ENCODE results near the gene BTBD16. TPM values are rescaled to one million over a fixed set of nuclear protein-coding genes. Genes with fewer than 3 reads are reported as not detected.

The BTBD16 gene
- total RNA-seq, 4 donors from 2014 or later: 0.85 to 10.2 (median 5.1) TPM

DNA sequence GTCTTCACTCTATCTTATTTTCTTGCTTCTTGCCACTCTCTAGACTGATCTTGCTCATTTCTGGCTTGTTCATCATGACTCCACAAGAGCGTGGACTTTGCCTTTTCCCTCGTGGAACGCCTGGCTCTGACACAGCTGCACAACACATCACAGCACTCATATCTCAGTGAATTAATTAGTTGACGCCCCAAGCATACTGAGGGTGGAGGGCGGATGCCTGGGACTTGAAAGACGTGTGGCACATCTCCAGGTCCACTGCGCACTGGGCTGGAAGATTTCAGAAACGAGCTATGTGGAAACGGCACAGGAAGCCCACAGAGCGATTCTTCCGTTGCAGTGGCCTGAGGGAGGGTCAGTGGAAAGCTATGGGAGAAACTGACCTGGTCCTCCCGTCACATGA lies 79.8 kb downstream of the BTBD16 start:
- peaks cover 16% of the 10 kb centered on the region for H3K4me1 ChIP-seq
- TF ChIP-seq EP300 (IDR thresholded peaks at IDR 0.05): no peak
- TF ChIP-seq POLR2A (IDR thresholded peaks at IDR 0.05): no peak
- TF ChIP-seq, protein P1, sequence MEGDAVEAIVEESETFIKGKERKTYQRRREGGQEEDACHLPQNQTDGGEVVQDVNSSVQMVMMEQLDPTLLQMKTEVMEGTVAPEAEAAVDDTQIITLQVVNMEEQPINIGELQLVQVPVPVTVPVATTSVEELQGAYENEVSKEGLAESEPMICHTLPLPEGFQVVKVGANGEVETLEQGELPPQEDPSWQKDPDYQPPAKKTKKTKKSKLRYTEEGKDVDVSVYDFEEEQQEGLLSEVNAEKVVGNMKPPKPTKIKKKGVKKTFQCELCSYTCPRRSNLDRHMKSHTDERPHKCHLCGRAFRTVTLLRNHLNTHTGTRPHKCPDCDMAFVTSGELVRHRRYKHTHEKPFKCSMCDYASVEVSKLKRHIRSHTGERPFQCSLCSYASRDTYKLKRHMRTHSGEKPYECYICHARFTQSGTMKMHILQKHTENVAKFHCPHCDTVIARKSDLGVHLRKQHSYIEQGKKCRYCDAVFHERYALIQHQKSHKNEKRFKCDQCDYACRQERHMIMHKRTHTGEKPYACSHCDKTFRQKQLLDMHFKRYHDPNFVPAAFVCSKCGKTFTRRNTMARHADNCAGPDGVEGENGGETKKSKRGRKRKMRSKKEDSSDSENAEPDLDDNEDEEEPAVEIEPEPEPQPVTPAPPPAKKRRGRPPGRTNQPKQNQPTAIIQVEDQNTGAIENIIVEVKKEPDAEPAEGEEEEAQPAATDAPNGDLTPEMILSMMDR (IDR thresholded peaks at IDR 0.05): no peak
- no peak for TF ChIP-seq POLR2AphosphoS5 (IDR thresholded peaks at IDR 0.05)
- peak overlapping the region; percentile 72 for H3K27ac ChIP-seq
- H3K9me3 ChIP-seq: no peaks in the 10 kb centered on the region
- H3K4me3 ChIP-seq: no peak overlapping the region
- H3K27me3 ChIP-seq: no peaks in the 10 kb centered on the region
- no peak for DNase-seq (ENCODE audit: low spot score in 2 of 2)
- no peaks in the 10 kb centered on the region for H3K36me3 ChIP-seq
- 45% methylated on average over 12 of the region's 12 CpGs for WGBS

DNA sequence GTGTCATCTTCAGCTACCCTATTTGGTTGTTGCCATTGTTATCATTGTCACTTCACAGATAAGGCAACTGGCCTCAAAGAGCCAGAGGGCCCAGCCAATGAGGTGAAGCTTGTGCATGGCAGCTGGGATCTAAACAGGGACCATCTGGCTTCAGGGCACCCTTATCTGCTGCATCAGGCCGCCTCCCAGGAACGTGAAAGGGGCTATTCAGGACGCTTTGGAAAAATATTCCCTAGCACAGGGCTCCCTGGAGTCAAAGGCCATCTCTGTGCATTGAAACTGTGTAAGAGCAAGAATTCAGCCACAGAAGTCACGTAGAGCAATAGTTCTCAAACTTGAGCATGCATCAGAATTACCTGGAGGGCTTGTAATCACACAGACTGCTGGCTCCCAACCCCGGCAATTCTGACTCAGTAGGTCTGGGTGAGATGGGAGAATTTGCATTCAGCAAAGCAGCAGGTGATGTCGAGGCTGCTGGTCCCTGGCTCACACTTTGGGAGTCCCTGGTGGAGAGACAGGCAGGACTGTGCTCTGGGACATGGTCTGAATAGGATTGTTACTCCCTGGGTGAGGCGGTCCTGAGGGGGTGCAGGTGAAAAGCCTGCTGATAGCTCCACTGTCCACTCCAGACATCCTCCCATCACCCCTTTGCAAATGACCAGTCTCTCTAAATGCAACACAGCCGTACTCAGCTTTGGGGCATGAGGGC lies 81.9 kb downstream of the BTBD16 start:
- Histone ChIP-seq H3K9me3 (no peaks in the 10 kb centered on the region), H3K27ac (no peak overlapping the region), H3K27me3 (no peaks in the 10 kb centered on the region), H3K4me1 (peaks cover 9% of the 10 kb centered on the region), H3K36me3 (no peaks in the 10 kb centered on the region), H3K4me3 (no peak overlapping the region)
- no peak for TF ChIP-seq EP300 (IDR thresholded peaks at IDR 0.05)
- no peak for TF ChIP-seq POLR2A (IDR thresholded peaks at IDR 0.05)
- TF ChIP-seq, protein P1 (IDR thresholded peaks at IDR 0.05): no peak
- TF ChIP-seq POLR2AphosphoS5 (IDR thresholded peaks at IDR 0.05): no peak
- WGBS: 59% methylated on average over 8 of the region's 8 CpGs
- peak in 1 of 2 donors; percentile 48 for DNase-seq (ENCODE audit: low spot score in 2 of 2)

DNA sequence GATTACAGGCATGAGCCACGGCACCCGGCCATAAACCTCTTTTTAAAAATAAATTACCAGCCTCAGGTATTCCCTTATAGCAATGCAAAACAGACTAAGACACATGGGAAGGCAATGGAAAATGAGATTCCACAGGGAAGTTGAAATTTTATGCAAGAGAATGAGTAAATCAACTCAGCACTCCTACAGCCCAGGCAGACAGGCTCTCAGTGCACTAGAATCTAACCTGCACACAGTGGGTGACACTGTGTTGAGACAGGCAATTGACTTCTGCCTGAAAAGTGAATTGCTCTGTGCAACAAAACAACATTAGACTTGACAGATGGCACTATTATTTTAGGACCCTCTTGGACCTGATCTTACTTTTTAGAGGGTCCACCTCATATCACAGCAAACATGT lies 83.3 kb downstream of the BTBD16 start:
- H3K4me3 ChIP-seq: no peak overlapping the region
- no peaks in the 10 kb centered on the region for H3K36me3 ChIP-seq
- peaks cover 9% of the 10 kb centered on the region for H3K4me1 ChIP-seq
- no peak for TF ChIP-seq POLR2AphosphoS5 (IDR thresholded peaks at IDR 0.05)
- WGBS: 78% methylated on average over 2 of the region's 2 CpGs
- no peak overlapping the region for H3K27ac ChIP-seq
- H3K27me3 ChIP-seq: no peaks in the 10 kb centered on the region
- DNase-seq (ENCODE audit: low spot score in 2 of 2): no peak
- H3K9me3 ChIP-seq: no peaks in the 10 kb centered on the region

DNA sequence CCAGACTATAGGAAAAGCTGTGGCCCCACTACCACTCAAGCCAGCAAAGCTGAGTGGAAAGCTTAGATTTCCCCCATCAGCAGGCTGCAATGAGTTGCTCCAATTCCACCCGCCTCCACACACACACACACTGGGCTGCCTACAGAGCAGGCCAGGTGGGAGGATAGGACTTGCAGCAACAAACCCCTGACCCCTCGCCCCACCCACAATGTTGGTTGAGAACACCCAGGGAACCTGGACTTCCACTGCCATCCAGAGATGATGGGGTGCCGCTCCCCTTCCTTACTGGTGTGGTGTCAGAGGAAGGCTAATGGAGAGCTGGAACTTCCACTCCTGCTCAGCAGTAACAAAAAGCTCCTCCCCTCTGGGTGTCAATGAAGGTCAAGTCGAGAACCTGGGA lies 86.6 kb downstream of the BTBD16 start:
- Histone ChIP-seq H3K4me3 (no peak overlapping the region), H3K9me3 (no peaks in the 10 kb centered on the region), H3K36me3 (no peaks in the 10 kb centered on the region), H3K4me1 (no peaks in the 10 kb centered on the region), H3K27me3 (no peaks in the 10 kb centered on the region), H3K27ac (no peak overlapping the region)
- no peak for DNase-seq (ENCODE audit: low spot score in 2 of 2)
- no peak for TF ChIP-seq POLR2AphosphoS5 (IDR thresholded peaks at IDR 0.05)
- TF ChIP-seq, protein P1 (IDR thresholded peaks at IDR 0.05): no peak
- no peak for TF ChIP-seq POLR2A (IDR thresholded peaks at IDR 0.05)
- no peak for TF ChIP-seq EP300 (IDR thresholded peaks at IDR 0.05)
- WGBS: 96% methylated on average over 4 of the region's 4 CpGs

DNA sequence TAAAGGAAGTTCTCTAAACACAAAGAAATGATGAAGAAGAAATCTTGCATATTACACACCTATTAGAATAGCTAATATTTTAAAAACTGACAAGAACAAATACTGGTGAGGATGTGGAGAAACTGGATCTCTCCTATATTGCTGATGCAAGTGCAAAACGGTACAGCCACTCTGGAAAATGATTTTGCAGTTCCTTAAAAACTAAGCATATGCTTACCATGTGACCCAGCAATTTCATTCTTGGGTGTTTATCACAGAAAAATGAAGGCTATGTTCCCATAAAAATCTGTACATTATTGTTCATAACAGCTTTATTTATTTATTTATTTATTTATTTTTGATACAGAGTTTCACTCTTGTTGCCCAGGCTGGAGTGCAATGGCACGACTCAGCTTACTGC lies 88.5 kb downstream of the BTBD16 start:
- Histone ChIP-seq H3K4me3 (no peak overlapping the region), H3K27me3 (no peaks in the 10 kb centered on the region), H3K36me3 (no peaks in the 10 kb centered on the region), H3K27ac (no peak overlapping the region), H3K9me3 (no peaks in the 10 kb centered on the region), H3K4me1 (peaks cover 14% of the 10 kb centered on the region)
- no peak for DNase-seq (ENCODE audit: low spot score in 2 of 2)
- TF ChIP-seq, protein P1 (IDR thresholded peaks at IDR 0.05): no peak
- no peak for TF ChIP-seq EP300 (IDR thresholded peaks at IDR 0.05)
- no peak for TF ChIP-seq POLR2A (IDR thresholded peaks at IDR 0.05)
- no peak for TF ChIP-seq POLR2AphosphoS5 (IDR thresholded peaks at IDR 0.05)
- 84% methylated on average over 2 of the region's 2 CpGs for WGBS
